Activated CD8-positive, alpha-beta memory T cell treated with anti-CD3 and anti-CD28 coated beads, Interleukin-2, amount 10 ng/mL, durations not matched to agents 7 days and 5 days (primary cell): ENCODE data around the gene APEH. TPM values are rescaled to one million over a fixed set of nuclear protein-coding genes. Genes with fewer than 3 reads are reported as not detected.
A peak's percentile ranks its signal among the peaks of the same experiment; 100 is the strongest.
"Not testable (repeated sequence)": the region's sequence is repeated elsewhere in the genome, so short reads cannot be mapped to it uniquely, and the experiment has no call there.

Experiments
- ATAC-seq: fragments of 150-1000 bp; cut with Tn5 transposase; one replicate; pipeline ENCODE4 v1.10.0; 2021; ENCODE audit warnings: moderate library complexity
- CTCF ChIA-PET: fragments of 350-600 bp; sonication (Branson Sonifier 250); formaldehyde crosslinking; loops from one replicate; lab custom pipeline; 2021; ENCODE audit warnings: antibody characterized with exemption; lab: Charles Lee
- DNase-seq: peaks from one replicate; pipeline ENCODE4 v3.0.0-alpha.2; 2020
- H3K27ac Mint-ChIP-seq: one replicate; pipeline ENCODE4 v1.8.0; 2021; ENCODE audit warnings: mild to moderate bottlenecking, mixed read lengths
- H3K27me3 Mint-ChIP-seq: one replicate; pipeline ENCODE4 v1.8.0; 2021; ENCODE audit warnings: mixed read lengths
- H3K36me3 Mint-ChIP-seq: one replicate; pipeline ENCODE4 v1.8.0; 2021; ENCODE audit warnings: mild to moderate bottlenecking, mixed read lengths
- H3K4me1 Mint-ChIP-seq: one replicate; pipeline ENCODE4 v1.8.0; 2021; ENCODE audit warnings: mixed read lengths
- H3K4me3 Mint-ChIP-seq: one replicate; pipeline ENCODE4 v1.8.0; 2021; ENCODE audit warnings: mild to moderate bottlenecking, moderate library complexity, mixed read lengths
- H3K9me3 Mint-ChIP-seq: one replicate; pipeline ENCODE4 v1.8.0; 2022; ENCODE audit warnings: low read depth, mixed read lengths
- total RNA-seq, 2 experiments: library from RNA; stranded (reverse); gene quantifications; one replicate each; pipeline ENCODE4 v1.2.3, GENCODE V29; 2021

The APEH gene
- total RNA-seq, 2 experiments from 2014 or later, result 150 to 172 TPM

DNA sequence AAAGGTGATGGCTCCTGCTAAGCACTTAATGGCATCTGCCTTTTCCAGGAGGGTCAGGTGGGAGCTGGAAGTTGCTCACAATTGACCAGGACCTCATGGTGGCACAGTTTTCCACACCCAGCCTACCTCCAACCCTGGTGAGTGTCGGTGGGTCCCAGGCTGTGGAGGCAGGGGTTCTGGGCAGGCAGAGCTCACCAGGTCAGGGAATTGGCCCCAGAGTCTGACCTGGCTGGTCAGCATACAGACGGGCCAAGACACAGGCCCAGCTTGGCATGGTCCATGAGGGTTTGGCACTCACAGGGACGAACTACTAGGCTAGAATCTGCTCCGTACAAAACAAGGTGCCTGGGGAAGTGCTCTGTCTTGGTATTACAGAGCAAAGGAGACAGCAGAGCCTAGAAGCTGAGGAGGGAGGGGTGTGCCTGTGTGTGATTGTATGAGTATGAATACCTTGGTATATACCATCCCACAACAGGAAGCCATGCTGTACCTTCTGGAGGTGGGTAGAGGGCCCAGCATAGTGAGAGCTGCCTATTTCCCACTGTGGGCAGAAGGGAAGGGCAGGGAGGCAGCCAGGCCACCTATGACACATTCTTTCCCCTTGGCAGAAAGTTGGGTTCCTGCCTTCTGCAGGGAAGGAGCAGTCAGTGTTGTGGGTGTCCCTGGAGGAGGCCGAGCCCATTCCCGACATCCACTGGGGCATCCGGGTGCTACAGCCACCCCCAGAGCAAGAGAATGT is 6.5 kb downstream of the APEH start:
- H3K4me1 Mint-ChIP-seq, result peaks cover 13% of the 10 kb centered on the region
- no peak overlapping the region for H3K27ac Mint-ChIP-seq
- H3K36me3 Mint-ChIP-seq, result peaks cover 21% of the 10 kb centered on the region
- no peaks in the 10 kb centered on the region for H3K9me3 Mint-ChIP-seq
- no peak for DNase-seq
- CTCF ChIA-PET, result no interaction called here
- no peaks in the 10 kb centered on the region for H3K27me3 Mint-ChIP-seq
- no peak for ATAC-seq
- no peak overlapping the region for H3K4me3 Mint-ChIP-seq

DNA sequence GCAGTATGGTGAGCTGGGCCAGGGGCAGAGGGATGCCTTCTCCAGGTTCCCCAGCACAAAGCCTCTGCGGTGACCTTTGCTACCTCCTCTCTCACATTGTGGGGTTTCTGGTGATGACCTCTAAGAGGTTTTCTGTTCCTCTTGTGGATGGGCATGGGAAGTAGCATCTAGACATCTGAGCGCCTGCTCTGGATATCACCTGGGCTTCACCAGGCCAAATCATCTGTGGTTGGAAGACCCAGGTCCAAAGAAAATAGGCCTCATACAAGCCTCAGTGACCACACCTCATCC is 7.0 kb downstream of the APEH start:
- Mint-ChIP-seq H3K36me3 (peaks cover 18% of the 10 kb centered on the region), H3K9me3 (no peaks in the 10 kb centered on the region), H3K4me1 (peaks cover 9% of the 10 kb centered on the region), H3K4me3 (no peak overlapping the region), H3K27me3 (no peaks in the 10 kb centered on the region), H3K27ac (no peak overlapping the region)
- no peak for ATAC-seq
- DNase-seq, result no peak
- CTCF ChIA-PET, result no interaction called here

DNA sequence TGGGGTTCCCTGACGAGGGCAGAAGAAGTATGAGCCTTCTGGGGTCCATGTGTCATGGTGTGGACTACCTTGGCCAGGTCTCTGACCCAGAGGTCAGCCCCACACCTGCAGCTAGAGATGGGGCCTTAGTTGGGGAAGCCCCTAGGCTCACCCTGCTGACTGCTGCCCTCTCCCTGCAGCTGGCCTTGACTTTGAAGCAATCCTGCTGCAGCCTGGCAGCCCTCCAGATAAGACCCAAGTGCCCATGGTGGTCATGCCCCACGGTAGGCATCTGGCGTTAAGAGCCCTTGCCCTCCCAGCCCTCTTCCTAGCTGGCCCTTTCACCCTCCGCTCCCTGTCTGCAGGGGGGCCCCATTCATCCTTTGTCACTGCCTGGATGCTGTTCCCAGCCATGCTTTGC is 7.4 kb downstream of the APEH start:
- CTCF ChIA-PET, result no interaction called here
- Mint-ChIP-seq H3K4me3 (no peak overlapping the region), H3K27ac (no peak overlapping the region)

DNA sequence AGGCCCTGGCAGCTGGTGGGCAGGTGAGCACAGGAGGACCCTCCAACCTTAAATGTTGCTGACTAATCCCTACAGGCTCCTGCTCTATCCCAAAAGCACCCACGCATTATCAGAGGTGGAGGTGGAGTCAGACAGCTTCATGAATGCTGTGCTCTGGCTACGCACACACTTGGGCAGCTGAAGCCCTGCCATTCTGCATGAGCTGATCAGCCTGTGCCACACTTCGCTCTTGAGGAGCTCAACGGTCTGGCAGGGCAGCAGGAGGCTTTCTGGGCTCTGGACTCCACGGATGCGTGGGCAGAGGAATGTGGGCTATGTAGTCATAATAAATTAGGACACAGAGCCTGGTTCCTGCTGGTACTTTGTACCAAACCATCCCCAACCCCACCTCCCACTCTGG is 9.0 kb downstream of the APEH start:
- no peak for DNase-seq
- Mint-ChIP-seq H3K4me1 (peaks cover 8% of the 10 kb centered on the region), H3K27me3 (peaks cover 6% of the 10 kb centered on the region), H3K27ac (no peak overlapping the region), H3K36me3 (peaks cover 12% of the 10 kb centered on the region), H3K9me3 (no peaks in the 10 kb centered on the region), H3K4me3 (no peak overlapping the region)
- CTCF ChIA-PET, result no interaction called here
- ATAC-seq, result no peak

More for the DNA sequence above, 7.4 kb downstream of the APEH start:
- H3K9me3 Mint-ChIP-seq, result no peaks in the 10 kb centered on the region
- H3K36me3 Mint-ChIP-seq, result peaks cover 17% of the 10 kb centered on the region
- H3K27me3 Mint-ChIP-seq, result no peaks in the 10 kb centered on the region
- no peak for ATAC-seq
- DNase-seq, result no peak
- H3K4me1 Mint-ChIP-seq, result peaks cover 7% of the 10 kb centered on the region

DNA sequence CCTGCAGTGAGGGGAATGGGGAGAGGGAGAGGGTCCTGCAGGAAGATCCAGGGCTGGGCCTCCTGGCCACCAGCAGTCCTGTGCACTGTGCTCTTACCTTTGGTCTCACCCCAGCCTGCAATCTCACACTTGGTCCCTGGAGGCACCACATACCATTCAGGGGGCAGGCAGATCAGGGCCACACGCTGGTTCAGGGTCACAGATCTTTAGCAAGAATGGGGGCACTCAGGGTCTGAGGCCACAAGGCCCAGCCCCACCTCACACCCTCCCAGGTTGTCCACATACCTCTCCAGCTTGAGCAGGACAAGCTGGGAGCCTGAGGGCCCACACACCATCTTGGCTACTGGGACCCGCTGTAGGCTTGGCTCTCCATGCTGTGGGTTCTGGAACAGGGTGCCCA is 10.3 kb downstream of the APEH start:
- peaks cover 10% of the 10 kb centered on the region for H3K36me3 Mint-ChIP-seq
- H3K27me3 Mint-ChIP-seq, DNase-seq, ATAC-seq, H3K27ac Mint-ChIP-seq, H3K9me3 Mint-ChIP-seq, CTCF ChIA-PET, H3K4me3 Mint-ChIP-seq: not testable (repeated sequence)
- peaks cover 11% of the 10 kb centered on the region for H3K4me1 Mint-ChIP-seq

DNA sequence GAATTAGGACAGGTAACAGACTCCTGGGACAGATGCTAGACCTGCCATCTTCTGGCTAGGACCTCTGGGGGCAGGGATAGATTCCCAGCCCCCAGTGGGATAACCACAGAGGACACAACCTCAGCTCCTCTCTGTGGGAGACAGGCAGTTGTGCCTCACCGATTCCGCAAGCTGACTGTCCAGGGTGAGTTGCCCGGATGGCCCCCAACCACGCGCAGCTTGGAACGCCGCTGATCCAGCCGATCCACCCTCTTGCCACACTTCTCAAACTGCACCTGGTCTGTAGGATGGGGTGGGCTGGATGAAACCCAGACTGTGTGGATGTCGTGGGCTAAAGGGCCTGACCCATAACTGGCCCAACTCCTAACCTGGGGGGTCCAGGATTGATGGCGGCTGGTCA is 11.0 kb downstream of the APEH start:
- H3K36me3 Mint-ChIP-seq, H3K9me3 Mint-ChIP-seq, CTCF ChIA-PET, H3K27ac Mint-ChIP-seq, H3K27me3 Mint-ChIP-seq, ATAC-seq, DNase-seq, H3K4me3 Mint-ChIP-seq: not testable (repeated sequence)
- H3K4me1 Mint-ChIP-seq, result peaks cover 14% of the 10 kb centered on the region

DNA sequence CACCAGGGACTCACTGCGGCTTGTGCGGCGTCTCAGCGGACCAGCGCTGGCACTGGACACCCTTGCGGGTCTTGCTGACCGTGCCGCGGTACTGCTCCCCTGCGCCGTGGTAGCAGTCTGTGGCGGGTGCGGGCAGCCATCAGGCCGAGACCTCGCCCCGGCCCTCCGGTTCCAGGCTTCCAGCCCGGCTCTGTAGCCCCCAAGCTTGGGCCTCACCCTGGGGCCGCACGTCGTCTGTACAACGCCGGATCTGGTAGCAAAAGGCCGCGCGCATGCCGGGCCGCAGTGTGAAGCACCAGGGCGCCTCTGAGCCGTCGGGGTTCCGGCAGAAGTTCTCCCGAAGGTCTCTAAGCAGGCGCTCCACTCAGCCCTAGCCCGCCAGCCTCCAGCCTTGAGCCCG is 11.7 kb downstream of the APEH start:
- H3K9me3 Mint-ChIP-seq, H3K4me3 Mint-ChIP-seq, H3K27me3 Mint-ChIP-seq, DNase-seq, ATAC-seq, CTCF ChIA-PET, H3K27ac Mint-ChIP-seq, H3K36me3 Mint-ChIP-seq: not testable (repeated sequence)
- peaks cover 22% of the 10 kb centered on the region for H3K4me1 Mint-ChIP-seq

DNA sequence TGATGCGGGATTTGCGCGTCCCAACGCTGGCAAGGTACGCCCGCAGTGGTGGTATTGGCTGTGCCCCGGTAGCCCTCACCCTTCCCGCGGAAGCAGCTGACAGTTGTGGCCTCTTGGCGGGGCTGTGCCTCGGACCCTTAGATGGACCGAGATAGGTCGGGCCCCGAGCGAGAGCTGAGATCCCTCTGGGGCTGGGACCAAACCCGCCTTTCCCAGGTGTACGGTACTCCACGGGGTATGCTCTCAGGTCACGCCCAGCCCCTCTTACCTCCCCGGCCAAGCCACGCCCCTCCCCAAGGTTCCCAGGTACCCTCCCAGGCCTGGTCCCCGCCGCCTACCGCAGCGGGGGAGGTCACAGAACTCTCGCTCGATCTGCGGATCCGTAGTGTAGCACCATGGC is 12.2 kb downstream of the APEH start:
- CTCF ChIA-PET, H3K4me3 Mint-ChIP-seq, H3K27me3 Mint-ChIP-seq, H3K9me3 Mint-ChIP-seq, DNase-seq, H3K27ac Mint-ChIP-seq, H3K36me3 Mint-ChIP-seq: not testable (repeated sequence)
- H3K4me1 Mint-ChIP-seq, result peaks cover 27% of the 10 kb centered on the region
- ATAC-seq, result peak; percentile 1

DNA sequence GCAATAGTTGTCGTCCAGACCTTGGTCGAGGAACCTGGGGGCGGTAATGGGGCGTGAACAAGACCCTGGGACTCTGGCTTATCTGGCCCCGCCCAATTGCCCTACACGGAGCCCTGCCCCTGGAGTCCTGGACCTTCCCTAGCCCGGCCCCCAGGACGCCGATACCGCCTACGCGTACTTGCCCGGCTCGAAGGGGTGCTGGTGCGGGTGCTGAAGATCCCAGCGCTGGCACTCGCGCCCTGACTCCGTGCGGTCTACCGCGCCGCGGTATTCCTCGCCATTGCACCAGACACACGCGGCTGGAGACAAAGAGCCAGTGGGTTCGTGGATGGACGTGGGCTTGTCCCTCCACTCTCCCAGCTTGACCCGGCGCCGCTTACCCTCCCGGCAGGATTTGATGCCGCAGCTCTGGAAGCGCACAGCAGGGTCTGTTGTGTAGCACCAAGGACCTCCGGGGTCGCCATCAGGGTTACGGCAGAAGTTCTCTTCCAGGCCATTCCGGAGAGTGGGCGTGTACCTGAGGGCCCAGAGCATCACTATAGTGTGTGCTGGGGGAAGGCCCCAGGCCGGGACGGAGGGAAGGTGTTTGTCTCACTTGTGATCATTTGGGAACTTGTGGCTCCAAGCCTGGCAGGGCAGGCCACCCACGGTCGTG is 12.7 kb downstream of the APEH start:
- H3K27me3 Mint-ChIP-seq, H3K36me3 Mint-ChIP-seq, CTCF ChIA-PET, H3K27ac Mint-ChIP-seq, H3K9me3 Mint-ChIP-seq, H3K4me3 Mint-ChIP-seq: not testable (repeated sequence)
- ATAC-seq (peak; percentile 15), DNase-seq (peak; percentile 52)
- H3K4me1 Mint-ChIP-seq, result peaks cover 29% of the 10 kb centered on the region

DNA sequence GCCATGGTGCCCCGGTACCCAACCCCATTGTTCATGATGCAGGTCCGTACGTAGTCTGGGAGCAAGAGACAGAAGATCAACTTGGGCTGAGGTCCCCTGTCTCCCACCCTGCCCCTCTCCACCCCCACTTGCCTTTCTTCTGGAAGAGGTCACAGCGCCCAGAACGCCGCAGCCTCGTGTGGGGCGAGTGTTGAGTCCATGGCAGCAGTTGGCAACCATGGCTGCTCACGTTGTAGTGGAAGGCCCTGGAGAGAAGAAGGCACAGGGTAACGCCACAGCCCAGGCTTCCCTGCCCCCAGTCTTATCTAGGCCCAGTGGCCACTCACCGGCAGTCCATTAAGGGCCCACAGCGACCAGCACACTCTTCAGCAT is 13.3 kb downstream of the APEH start:
- H3K9me3 Mint-ChIP-seq, CTCF ChIA-PET, H3K27ac Mint-ChIP-seq, DNase-seq, H3K4me3 Mint-ChIP-seq, ATAC-seq, H3K36me3 Mint-ChIP-seq, H3K27me3 Mint-ChIP-seq: not testable (repeated sequence)
- peaks cover 29% of the 10 kb centered on the region for H3K4me1 Mint-ChIP-seq

DNA sequence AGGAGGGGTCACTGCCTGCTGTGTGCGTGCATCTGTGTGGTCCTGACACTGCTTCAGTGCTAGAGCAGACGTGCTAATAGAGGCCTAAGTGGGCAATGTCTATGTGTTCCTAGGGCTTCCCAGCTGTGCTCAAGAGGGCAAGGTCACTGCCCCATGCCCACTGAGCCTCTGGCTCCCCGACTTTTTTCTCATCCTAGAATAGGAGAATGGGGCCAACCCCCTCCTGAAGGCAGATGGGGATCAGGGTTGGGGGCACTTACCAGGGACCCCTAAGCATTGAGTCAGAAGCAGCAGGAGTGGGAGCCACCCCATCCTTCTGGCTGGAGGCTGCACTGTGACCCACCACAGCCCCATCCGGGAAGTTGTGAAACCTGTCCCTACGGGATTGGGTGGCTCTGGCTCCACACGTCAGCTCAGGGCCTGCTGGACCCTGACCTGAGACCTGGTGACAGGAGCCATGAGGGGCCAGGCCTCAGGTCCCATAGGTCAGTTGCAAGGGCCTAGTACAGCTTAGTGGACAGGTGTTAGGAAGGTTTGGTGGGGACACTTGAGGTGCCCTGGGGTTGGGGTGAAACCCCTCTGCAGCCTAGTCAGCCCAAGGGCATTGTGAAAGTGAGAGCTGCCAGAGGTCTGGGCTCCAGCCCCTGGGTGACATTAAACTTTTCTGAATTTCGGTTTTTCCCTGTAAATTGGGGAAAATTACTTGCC is 14.3 kb downstream of the APEH start:
- ATAC-seq, H3K9me3 Mint-ChIP-seq, DNase-seq, H3K36me3 Mint-ChIP-seq, H3K27me3 Mint-ChIP-seq: not testable (repeated sequence)
- CTCF ChIA-PET, result interaction anchor here (0.6 to 2.6 kb wide), 2 partner anchors 149 to 1021 kb away, joined by 3 to 10 read pairs; no protein-coding TSS in a partner anchor
- Mint-ChIP-seq H3K4me3 (peak overlapping the region; percentile 90), H3K27ac (peak overlapping the region; percentile 92), H3K4me1 (peaks cover 31% of the 10 kb centered on the region)

DNA sequence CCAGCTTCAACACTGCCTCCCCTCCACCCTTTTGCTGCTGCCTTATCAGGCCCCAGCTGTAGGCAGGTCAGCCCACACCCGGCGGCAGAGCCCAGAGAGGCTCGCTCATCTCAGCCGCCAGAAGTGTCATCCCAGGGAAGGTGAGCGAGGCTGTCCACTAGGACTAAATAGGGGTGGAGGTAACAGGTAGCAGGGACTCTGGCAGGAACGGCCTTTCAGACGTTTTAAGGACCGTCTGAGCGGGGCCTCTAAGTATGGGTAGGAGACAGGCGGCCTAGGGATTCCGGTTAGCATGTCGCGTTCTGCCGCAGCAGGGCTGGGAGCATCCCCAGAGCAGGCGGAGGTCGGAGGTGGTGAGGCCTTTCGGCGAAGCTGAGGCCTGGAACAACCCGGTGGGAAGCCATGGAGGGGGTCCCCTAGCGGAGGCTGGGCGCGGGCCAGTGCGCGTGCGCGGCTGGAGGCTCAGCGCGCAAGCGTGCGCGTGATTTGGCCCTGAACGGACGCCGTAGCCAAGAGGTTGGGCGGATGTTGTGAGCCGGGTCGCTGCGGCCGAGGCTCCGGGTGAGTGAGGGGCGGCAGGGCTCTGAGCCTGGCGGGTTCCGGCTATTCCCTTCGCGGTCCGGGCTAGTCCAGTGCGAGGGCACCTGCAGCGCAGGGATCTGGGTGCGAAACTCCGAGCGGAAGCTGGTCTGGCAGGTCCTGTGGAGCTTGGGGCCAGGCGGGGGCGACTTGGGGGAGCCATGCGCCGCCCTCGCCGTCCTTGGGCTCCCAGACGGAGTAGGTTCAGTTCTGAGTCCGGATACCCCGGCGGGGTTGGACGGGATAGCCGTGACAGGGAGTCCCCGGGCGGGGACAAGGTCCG is 15.1 kb downstream of the APEH start, which contains the start of the genes MST1 and RNF123:
TSS of gene MST1 (minus strand) at position 429 of the 862 bp plus-strand sequence. CDS start 783 bp downstream, outside the sequence.
TSS of gene RNF123 (plus strand) at position 512 of the 862 bp plus-strand sequence. CDS start 1,609 bp downstream, outside the sequence.
- H3K4me1 Mint-ChIP-seq, result peaks cover 31% of the 10 kb centered on the region
- peak; percentile 83 for ATAC-seq
- CTCF ChIA-PET, result interaction anchor here (2.6 kb wide), 1 partner anchor 150 kb away, joined by 10 read pairs; no protein-coding TSS in a partner anchor
- H3K36me3 Mint-ChIP-seq, result peaks cover 4% of the 10 kb centered on the region
- H3K9me3 Mint-ChIP-seq, result no peaks in the 10 kb centered on the region
- peak within 1 kb of the TSS; percentile 90 for H3K4me3 Mint-ChIP-seq
- H3K27ac Mint-ChIP-seq, result peak within 1 kb of the TSS; percentile 92
- DNase-seq, result peak; percentile 93
- peaks cover 6% of the 10 kb centered on the region for H3K27me3 Mint-ChIP-seq
